Panc1 (cell line): ENCODE data around the gene ESRRG. TPM values are rescaled to one million over a fixed set of nuclear protein-coding genes. Genes with fewer than 3 reads are reported as not detected.
A peak's percentile ranks its signal among the peaks of the same experiment; 100 is the strongest.

Experiments
- ATAC-seq: fragments of 200-7000 bp; cut with Tn5 transposase; 2 replicates; pipeline ENCODE4 v1.9.1; 2020; ENCODE audit warnings: mild to moderate bottlenecking, moderate library complexity
- BruUV-seq: library from RNA; stranded (reverse); fragments of 400-500 nt; replicated peaks from 2 replicates; lab custom pipeline; 2021; lab: Mats Ljungman, UMichigan
- CTCF ChIA-PET: fragments of 300-600 bp; sonication (Branson Sonifier 250); formaldehyde crosslinking; loops from one replicate; lab custom pipeline; 2022; ENCODE audit warnings: antibody characterized with exemption; lab: Charles Lee
- POLR2A ChIA-PET: fragments of 300-600 bp; sonication (Branson Sonifier 250); formaldehyde crosslinking; loops from one replicate; lab custom pipeline; 2022; ENCODE audit warnings: antibody characterized with exemption; lab: Charles Lee
- DNase-seq: peaks from one replicate; pipeline ENCODE4 v3.0.0-alpha.2; 2010; ENCODE audit warnings: low read depth, low spot score
- H3K27ac ChIP-seq: 2 replicates; pipeline ENCODE4 v1.5.1; 2011; ENCODE audit warnings: mild to moderate bottlenecking, low read length, inconsistent platforms
- H3K27me3 ChIP-seq: fragments of 200-500 bp; sonication (Bioruptor generic); 2 replicates; pipeline ENCODE4 v1.6.0; 2014; ENCODE audit warnings: low read length, inconsistent platforms; ENCODE audit not compliant: control insufficient read depth, insufficient read depth
- H3K36me3 ChIP-seq: fragments of 200-500 bp; sonication (Bioruptor generic); 2 replicates; pipeline ENCODE4 v1.5.1; 2014; ENCODE audit warnings: inconsistent platforms, mild to moderate bottlenecking, low read length, moderate library complexity; ENCODE audit not compliant: control insufficient read depth, insufficient read depth
- H3K4me1 ChIP-seq: 2 replicates; pipeline ENCODE4 v1.5.1; 2011; ENCODE audit warnings: inconsistent platforms, mild to moderate bottlenecking, low read length, moderate library complexity; ENCODE audit not compliant: control insufficient read depth, insufficient read depth
- H3K4me3 ChIP-seq, 2 experiments: 2 replicates each; pipeline ENCODE4 v1.5.1; 2011 to 2012; ENCODE audit warnings: low read depth in 2 of 2, low read length in 2 of 2, mild to moderate bottlenecking in 2 of 2, inconsistent platforms in 1 of 2, moderate library complexity in 1 of 2
- H3K9me3 ChIP-seq: fragments of 200-500 bp; sonication (Bioruptor generic); 2 replicates; pipeline ENCODE4 v1.5.1; 2014; ENCODE audit warnings: low read depth, mild to moderate bottlenecking, inconsistent platforms, low read length, moderate library complexity; ENCODE audit not compliant: control insufficient read depth, insufficient read depth
- SIN3A ChIP-seq: IDR thresholded peaks from 2 replicates; pipeline ENCODE4 v1.6.1; 2012; ENCODE audit warnings: low read depth, mild to moderate bottlenecking, low read length, moderate library complexity, borderline replicate concordance; ENCODE audit not compliant: insufficient read depth
- TCF7L2 ChIP-seq: IDR thresholded peaks from 2 replicates; pipeline ENCODE4 v1.6.1; 2011; ENCODE audit warnings: mild to moderate bottlenecking, low read depth, low read length, inconsistent platforms
- in situ Hi-C: cut with HindIII; loops from 2 replicates; pipeline ENCODE4 v1.10.0; 2016; ENCODE audit warnings: low sequenced_read_pairs, low pct_unique_long_range_greater_than_20kb
- intact Hi-C: fragments of 100-400 bp; cut with micrococcal nuclease; formaldehyde crosslinking; loops from one replicate; pipeline ENCODE4 v1.10.0; 2022; ENCODE audit not compliant: unreplicated experiment
- total RNA-seq: library from RNA; stranded (reverse); gene quantifications from one replicate; pipeline ENCODE4 v1.2.1, GENCODE V29; 2021; ENCODE audit not compliant: unreplicated experiment
- TF ChIP-seq, protein P1 (sequence below), 2 experiments: IDR thresholded peaks; 2 replicates each; pipeline ENCODE4 v1.6.1; 2011 to 2012; ENCODE audit warnings: low read depth in 2 of 2, control low read depth in 1 of 2, low read length in 1 of 2, mild to moderate bottlenecking in 1 of 2, moderate library complexity in 1 of 2; ENCODE audit not compliant: insufficient read depth in 1 of 2
- TF ChIP-seq, protein P2 (sequence below): fragments of 450-650 bp; IDR thresholded peaks from 2 replicates; pipeline ENCODE4 v1.5.1; 2017; ENCODE audit warnings: mild to moderate bottlenecking

The ESRRG gene
- total RNA-seq, 1 experiment from 2014 or later = not detected

DNA sequence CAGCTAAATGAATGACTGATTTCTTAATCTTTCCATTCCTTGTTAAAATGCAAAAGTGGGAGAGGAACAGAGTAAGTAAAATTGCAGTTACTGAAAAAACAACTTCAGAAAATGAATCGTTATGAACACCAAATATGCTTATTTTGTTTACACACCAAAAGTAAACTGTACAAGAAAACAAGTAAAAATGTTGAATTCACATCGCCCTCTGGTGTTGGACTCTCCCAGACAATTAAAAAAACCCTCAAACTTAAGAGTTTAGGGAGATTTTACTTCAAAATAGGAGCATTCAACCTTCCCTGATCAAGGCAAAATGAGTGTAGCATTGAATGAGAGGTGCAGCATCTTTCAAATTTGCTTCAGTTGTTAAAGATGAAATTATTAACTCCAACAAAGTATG lies 19.4 kb upstream of the ESRRG start:
- ATAC-seq = no peak

DNA sequence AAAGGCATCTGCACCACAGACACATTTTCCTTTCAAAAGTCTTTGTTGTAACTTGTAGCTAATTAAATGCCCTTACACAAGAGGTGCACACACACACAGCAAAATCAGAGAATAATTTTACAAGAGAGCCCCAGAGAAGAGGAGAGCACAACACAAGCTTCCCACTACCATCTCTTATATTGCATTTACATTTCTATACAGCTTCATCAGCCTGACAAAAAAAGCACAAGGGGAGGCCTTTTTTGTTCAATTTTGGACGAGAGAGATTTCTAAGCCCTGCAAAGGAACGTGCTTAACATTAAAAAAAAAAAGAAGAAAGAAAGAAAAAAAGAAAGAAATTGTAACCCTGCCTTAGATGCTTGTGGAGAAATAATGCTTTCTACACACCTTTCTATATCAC lies 17.1 kb upstream of the ESRRG start:
- TF ChIP-seq, protein P1, sequence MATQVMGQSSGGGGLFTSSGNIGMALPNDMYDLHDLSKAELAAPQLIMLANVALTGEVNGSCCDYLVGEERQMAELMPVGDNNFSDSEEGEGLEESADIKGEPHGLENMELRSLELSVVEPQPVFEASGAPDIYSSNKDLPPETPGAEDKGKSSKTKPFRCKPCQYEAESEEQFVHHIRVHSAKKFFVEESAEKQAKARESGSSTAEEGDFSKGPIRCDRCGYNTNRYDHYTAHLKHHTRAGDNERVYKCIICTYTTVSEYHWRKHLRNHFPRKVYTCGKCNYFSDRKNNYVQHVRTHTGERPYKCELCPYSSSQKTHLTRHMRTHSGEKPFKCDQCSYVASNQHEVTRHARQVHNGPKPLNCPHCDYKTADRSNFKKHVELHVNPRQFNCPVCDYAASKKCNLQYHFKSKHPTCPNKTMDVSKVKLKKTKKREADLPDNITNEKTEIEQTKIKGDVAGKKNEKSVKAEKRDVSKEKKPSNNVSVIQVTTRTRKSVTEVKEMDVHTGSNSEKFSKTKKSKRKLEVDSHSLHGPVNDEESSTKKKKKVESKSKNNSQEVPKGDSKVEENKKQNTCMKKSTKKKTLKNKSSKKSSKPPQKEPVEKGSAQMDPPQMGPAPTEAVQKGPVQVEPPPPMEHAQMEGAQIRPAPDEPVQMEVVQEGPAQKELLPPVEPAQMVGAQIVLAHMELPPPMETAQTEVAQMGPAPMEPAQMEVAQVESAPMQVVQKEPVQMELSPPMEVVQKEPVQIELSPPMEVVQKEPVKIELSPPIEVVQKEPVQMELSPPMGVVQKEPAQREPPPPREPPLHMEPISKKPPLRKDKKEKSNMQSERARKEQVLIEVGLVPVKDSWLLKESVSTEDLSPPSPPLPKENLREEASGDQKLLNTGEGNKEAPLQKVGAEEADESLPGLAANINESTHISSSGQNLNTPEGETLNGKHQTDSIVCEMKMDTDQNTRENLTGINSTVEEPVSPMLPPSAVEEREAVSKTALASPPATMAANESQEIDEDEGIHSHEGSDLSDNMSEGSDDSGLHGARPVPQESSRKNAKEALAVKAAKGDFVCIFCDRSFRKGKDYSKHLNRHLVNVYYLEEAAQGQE (IDR thresholded peaks at IDR 0.05; ENCODE audit: insufficient read depth in 1 of 2, low read depth in 2 of 2, low read length in 1 of 2) = no peak
- no peaks in the 10 kb centered on the region for H3K4me1 ChIP-seq
- DNase-seq (no peak), ATAC-seq (no peak)
- POLR2A ChIA-PET = no interaction called here
- no peaks in the 10 kb centered on the region for H3K36me3 ChIP-seq
- H3K4me3 ChIP-seq = no peak overlapping the region
- no peaks in the 10 kb centered on the region for H3K27me3 ChIP-seq
- no TSS peak for BruUV-seq
- in situ Hi-C loops (no loop called here), intact Hi-C loops (no loop called here)
- CTCF ChIA-PET = no interaction called here
- no peaks in the 10 kb centered on the region for H3K9me3 ChIP-seq
- no peak overlapping the region for H3K27ac ChIP-seq

More for the DNA sequence above, 19.4 kb upstream of the ESRRG start:
- ChIA-PET POLR2A (no interaction called here), CTCF (no interaction called here)
- no peaks in the 10 kb centered on the region for H3K36me3 ChIP-seq
- in situ Hi-C loops (no loop called here), intact Hi-C loops (no loop called here)
- H3K4me1 ChIP-seq = no peaks in the 10 kb centered on the region
- no peak for DNase-seq
- no TSS peak for BruUV-seq
- H3K4me3 ChIP-seq = no peak overlapping the region
- H3K27ac ChIP-seq = no peak overlapping the region
- H3K27me3 ChIP-seq = no peaks in the 10 kb centered on the region
- TF ChIP-seq, protein P2, sequence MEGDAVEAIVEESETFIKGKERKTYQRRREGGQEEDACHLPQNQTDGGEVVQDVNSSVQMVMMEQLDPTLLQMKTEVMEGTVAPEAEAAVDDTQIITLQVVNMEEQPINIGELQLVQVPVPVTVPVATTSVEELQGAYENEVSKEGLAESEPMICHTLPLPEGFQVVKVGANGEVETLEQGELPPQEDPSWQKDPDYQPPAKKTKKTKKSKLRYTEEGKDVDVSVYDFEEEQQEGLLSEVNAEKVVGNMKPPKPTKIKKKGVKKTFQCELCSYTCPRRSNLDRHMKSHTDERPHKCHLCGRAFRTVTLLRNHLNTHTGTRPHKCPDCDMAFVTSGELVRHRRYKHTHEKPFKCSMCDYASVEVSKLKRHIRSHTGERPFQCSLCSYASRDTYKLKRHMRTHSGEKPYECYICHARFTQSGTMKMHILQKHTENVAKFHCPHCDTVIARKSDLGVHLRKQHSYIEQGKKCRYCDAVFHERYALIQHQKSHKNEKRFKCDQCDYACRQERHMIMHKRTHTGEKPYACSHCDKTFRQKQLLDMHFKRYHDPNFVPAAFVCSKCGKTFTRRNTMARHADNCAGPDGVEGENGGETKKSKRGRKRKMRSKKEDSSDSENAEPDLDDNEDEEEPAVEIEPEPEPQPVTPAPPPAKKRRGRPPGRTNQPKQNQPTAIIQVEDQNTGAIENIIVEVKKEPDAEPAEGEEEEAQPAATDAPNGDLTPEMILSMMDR = peak; percentile 40; the same call in 1 of the 2 replicates
- no peak for TF ChIP-seq SIN3A
- H3K9me3 ChIP-seq = no peaks in the 10 kb centered on the region

DNA sequence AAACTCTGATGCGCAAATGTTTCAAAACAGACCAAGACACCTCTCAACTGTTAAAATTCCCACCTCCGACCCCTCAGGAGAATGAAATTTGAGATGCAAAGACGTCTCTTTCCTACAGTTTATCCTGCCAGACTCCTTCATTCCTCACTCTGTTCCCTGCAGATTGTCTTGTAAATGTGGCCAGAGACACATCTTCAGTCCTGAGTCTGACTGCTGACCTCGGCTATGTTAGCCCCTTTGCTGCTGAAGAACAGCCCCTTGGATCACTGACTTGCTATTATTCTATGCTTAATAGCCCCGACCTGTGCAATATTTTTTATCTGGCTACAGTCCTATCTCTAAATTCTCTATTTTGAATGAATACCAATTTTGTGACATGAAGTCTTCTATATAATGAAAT lies 16.6 kb upstream of the ESRRG start:
- CTCF ChIA-PET = no interaction called here
- in situ Hi-C loops = no loop called here
- DNase-seq (no peak), ATAC-seq (no peak)
- no peak overlapping the region for H3K4me3 ChIP-seq
- TF ChIP-seq TCF7L2 = no peak
- TF ChIP-seq, protein P1 (IDR thresholded peaks at IDR 0.05; ENCODE audit: insufficient read depth in 1 of 2, low read depth in 2 of 2, low read length in 1 of 2) = no peak
- no peaks in the 10 kb centered on the region for H3K9me3 ChIP-seq
- no peaks in the 10 kb centered on the region for H3K27me3 ChIP-seq
- no peaks in the 10 kb centered on the region for H3K4me1 ChIP-seq
- no peaks in the 10 kb centered on the region for H3K36me3 ChIP-seq
- H3K27ac ChIP-seq = no peak overlapping the region
- intact Hi-C loops = no loop called here
- POLR2A ChIA-PET = no interaction called here
- BruUV-seq = no TSS peak
